ENCODE measurements around the gene MACROD2.
A peak's percentile ranks its signal among the peaks of the same experiment; 100 is the strongest.

Gene MACROD2

DNA sequence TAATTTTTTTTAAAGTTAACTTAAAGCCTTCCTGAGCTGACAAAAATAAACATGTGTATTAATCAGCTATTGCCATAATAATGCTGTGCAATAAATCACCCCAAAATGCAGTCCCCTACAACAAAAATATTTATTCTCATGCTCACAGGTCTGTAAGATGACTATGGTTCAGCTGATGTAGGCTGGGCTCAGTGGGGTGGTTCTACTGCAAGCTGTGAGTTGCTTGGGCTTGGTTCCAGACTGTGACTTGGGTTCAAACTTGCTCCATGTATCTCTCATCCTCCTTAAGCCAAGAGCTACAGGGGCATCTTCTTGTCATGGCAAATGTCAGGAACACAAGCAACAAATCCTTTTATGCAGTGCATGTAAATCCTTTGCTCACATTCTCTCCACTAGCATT lies 1933.6 kb downstream of the MACROD2 start:
- no peaks in the 10 kb centered on the region for H3K27me3 ChIP-seq
- no peak overlapping the region for H3K4me3 ChIP-seq
- H3K4me2 ChIP-seq: no peak overlapping the region
- TF ChIP-seq Cebpa-rat (IDR thresholded peaks at IDR 0.05): no peak
- H3K9ac ChIP-seq: no peak overlapping the region
- no peaks in the 10 kb centered on the region for H3K36me3 ChIP-seq
- H3K27ac ChIP-seq: no peak overlapping the region
- H4K20me1 ChIP-seq: no peaks in the 10 kb centered on the region
- peaks cover 33% of the 10 kb centered on the region for H3K4me1 ChIP-seq
- H3K9me3 ChIP-seq: peaks cover 35% of the 10 kb centered on the region

DNA sequence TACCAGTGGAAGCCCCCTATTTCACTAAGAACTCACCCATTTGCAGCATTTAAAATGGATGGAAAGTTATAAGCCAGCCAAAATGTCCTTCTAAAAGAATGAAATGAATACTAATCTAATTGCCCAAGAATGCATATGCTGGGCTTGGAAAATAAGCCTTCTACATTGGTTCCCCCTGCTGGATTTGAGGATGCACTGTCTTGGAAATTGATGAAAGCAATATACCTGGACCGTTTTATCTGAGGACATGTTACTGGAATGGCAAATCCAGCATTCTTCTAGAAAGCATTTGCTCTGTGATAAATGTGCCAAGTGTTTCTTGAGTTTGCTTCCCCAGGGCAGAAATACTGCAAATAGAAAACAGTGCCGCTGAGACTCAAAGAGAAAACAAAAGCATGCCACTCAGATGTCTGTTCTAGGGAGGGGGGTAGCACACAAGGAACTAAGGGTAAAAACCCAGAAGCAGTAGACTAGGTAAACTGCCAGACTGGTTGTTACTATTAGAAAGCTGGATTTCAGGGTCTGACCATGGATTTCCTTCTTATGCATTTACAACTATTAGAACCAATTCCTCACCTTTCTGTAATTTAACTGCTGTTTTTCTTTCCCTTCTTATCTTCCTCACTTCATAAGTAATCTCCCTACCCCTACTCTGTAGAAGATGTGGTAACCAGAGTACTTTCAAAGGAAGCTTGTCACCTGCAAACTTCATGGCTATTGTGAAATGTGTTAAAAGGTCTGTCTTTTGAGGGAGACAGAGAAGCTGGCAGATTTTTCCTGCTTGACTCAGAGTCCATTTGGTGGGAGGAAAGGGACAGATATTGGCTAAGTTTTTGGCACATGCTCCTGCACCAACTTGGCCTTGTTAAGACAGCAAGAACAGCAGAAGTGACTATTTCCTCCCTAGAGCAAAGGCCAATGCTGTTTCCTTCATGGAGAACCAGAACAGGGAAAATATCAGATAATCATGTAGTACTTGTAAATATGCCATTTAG lies 1935.3 kb downstream of the MACROD2 start:
- Histone ChIP-seq H3K27me3 (no peaks in the 10 kb centered on the region), H3K4me1 (peaks cover 33% of the 10 kb centered on the region), H4K20me1 (no peaks in the 10 kb centered on the region), H3K4me2 (peak overlapping the region; percentile 31), H3K36me3 (no peaks in the 10 kb centered on the region), H3K9me3 (peaks cover 35% of the 10 kb centered on the region), H3K4me3 (no peak overlapping the region), H3K27ac (peak overlapping the region; percentile 39), H3K9ac (no peak overlapping the region)
- no peak for TF ChIP-seq Cebpa-rat (IDR thresholded peaks at IDR 0.05)

DNA sequence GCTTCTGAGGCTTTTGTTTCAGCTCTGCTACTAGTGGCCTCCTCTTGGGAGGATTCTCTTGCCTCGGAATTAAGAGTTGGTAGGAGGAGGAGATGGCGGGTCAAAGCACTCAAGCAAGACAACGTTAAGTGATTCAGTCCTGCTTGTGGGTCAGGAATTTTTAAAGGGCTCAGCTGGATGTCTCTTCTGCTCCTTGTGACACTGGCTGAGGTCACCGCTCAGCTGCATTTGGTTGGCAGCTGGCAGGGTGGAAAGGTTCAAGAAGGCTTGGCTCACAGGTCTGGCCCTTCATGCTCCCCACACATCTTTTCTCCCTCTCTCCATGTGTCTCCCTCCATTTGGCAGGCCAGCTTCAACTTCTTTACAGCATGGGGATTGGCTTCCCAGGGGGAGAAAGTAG lies 1936.6 kb downstream of the MACROD2 start:
- Histone ChIP-seq H3K4me2 (no peak overlapping the region), H3K27ac (peak overlapping the region; percentile 50), H3K27me3 (no peaks in the 10 kb centered on the region), H3K9me3 (peaks cover 32% of the 10 kb centered on the region), H4K20me1 (no peaks in the 10 kb centered on the region), H3K4me3 (no peak overlapping the region), H3K36me3 (no peaks in the 10 kb centered on the region), H3K9ac (no peak overlapping the region), H3K4me1 (peaks cover 39% of the 10 kb centered on the region)
- no peak for TF ChIP-seq Cebpa-rat (IDR thresholded peaks at IDR 0.05)

DNA sequence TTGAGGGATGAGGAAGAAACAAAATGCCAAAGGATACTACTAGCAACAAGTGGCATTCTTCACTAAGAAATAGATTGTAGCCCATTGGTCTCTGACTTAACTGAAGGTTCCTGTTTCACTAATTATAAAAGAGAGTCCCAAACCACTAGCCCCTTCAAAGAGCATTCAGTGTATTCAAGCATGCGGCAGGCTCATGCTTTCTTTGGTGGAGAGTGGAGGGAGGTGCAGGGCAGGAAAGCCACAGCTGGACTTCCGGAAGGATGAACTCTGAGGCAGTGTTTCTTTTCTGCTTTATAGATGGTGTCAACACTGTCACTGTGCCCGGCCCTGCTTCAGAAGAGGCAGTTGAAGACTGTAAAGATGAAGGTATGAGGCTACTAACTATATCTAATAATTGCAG lies 1941.9 kb downstream of the MACROD2 start:
- peak overlapping the region; percentile 81 for H3K4me2 ChIP-seq
- H3K27ac ChIP-seq: peak overlapping the region; percentile 82
- peaks cover 55% of the 10 kb centered on the region for H3K9me3 ChIP-seq
- TF ChIP-seq Cebpa-rat (IDR thresholded peaks at IDR 0.05): no peak
- H3K4me3 ChIP-seq: peak overlapping the region; percentile 49
- peak overlapping the region; percentile 57; the same call in 1 of the 2 replicates for H3K9ac ChIP-seq
- H4K20me1 ChIP-seq: no peaks in the 10 kb centered on the region
- H3K36me3 ChIP-seq: peaks cover 24% of the 10 kb centered on the region
- H3K27me3 ChIP-seq: no peaks in the 10 kb centered on the region
- H3K4me1 ChIP-seq: peaks cover 31% of the 10 kb centered on the region

DNA sequence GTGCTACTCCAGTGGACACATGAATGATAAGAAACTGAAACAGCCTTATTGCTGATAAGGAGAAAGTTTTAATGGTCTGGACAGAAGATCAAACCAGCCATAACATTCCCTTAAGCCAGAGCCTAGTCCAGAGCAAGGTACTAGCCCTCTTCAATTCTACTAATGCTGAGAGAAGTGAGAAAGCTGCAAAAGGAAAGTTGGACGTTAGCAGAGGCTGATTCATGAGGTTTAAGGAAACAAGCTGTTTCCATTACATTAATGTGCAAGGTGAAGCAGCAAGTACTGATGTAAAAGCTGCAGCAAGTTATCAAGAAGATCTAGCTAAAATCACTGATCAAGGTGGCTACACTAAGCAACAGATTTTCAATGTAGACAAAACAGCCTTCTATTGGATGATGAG lies 1943.5 kb downstream of the MACROD2 start:
- Histone ChIP-seq H3K27me3 (no peaks in the 10 kb centered on the region), H3K4me3 (peak overlapping the region; percentile 16; the same call in 1 of the 2 replicates), H3K4me2 (no peak overlapping the region), H4K20me1 (no peaks in the 10 kb centered on the region), H3K9me3 (peaks cover 65% of the 10 kb centered on the region), H3K27ac (no peak overlapping the region), H3K9ac (no peak overlapping the region), H3K4me1 (peaks cover 20% of the 10 kb centered on the region), H3K36me3 (peaks cover 29% of the 10 kb centered on the region)
- no peak for TF ChIP-seq Cebpa-rat (IDR thresholded peaks at IDR 0.05)

DNA sequence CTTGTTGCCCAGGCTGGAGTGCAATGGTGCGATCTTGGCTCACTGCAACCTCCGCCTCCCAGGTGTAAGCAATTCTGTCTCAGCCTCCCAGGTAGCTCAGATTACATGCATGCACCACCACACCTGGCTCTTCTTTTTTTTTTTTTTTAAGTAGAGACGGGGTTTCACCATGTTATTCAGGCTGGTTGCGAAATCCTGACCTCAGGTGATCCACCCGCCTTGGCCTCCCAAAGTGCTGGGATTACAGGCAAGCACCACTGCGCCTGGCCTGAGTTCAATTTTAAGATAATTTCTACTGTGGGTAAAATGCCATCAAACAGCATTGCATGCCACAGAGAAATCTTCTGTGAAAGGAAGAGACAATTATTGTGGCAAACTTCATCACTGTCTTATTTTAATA lies 1944.8 kb downstream of the MACROD2 start:
- TF ChIP-seq Cebpa-rat (IDR thresholded peaks at IDR 0.05): no peak
- no peak overlapping the region for H3K4me2 ChIP-seq
- H3K27me3 ChIP-seq: no peaks in the 10 kb centered on the region
- no peak overlapping the region for H3K9ac ChIP-seq
- H3K27ac ChIP-seq: no peak overlapping the region
- peaks cover 20% of the 10 kb centered on the region for H3K4me1 ChIP-seq
- H3K36me3 ChIP-seq: peaks cover 29% of the 10 kb centered on the region
- no peak overlapping the region; the same call in 1 of the 2 replicates for H3K4me3 ChIP-seq
- H4K20me1 ChIP-seq: no peaks in the 10 kb centered on the region
- peaks cover 57% of the 10 kb centered on the region for H3K9me3 ChIP-seq

DNA sequence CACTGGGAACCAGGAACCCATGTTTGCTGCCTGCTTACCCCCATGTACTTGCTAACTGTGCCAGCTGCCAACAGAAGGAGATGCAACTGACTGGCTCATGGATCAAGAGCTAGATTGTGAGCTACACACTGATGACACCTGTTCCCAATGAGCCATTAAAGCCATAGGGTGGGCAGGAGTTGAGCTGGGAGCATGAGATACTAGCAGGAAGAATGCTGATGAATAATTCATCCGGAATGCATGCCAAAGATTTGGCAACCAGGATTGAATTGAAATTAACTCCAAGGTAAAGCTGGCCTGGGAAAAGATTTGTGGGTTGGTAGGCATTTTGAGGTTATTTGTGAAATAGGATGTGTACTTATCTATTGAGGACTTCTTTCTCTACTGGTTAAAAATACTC lies 1946.8 kb downstream of the MACROD2 start:
- Histone ChIP-seq H3K4me2 (no peak overlapping the region), H3K9ac (no peak overlapping the region), H3K27me3 (no peaks in the 10 kb centered on the region), H3K9me3 (peaks cover 50% of the 10 kb centered on the region), H4K20me1 (no peaks in the 10 kb centered on the region), H3K4me3 (no peak overlapping the region), H3K27ac (no peak overlapping the region), H3K4me1 (peaks cover 12% of the 10 kb centered on the region), H3K36me3 (peaks cover 29% of the 10 kb centered on the region)
- no peak for TF ChIP-seq Cebpa-rat (IDR thresholded peaks at IDR 0.05)

DNA sequence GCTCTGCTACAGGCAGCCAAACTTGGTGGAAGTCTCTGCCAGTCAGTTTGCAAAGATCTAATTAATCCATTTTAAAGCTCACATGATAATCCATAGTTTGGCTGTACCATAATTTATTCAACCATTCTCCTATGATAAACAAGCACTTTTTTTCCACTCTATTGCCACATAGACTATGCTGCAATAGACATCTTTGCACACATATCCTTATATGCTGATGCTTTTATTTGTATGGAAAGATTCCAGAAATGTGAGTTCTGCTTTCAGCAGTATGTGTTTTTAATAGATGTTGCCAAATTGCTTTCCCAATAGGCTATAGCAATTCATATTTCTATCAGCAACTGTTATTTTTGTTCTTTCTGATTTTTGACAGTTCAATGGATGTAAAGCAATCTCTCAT lies 1950.0 kb downstream of the MACROD2 start:
- no peak overlapping the region for H3K4me2 ChIP-seq
- no peak overlapping the region for H3K9ac ChIP-seq
- peaks cover 11% of the 10 kb centered on the region; the same call in 1 of the 2 replicates for H3K36me3 ChIP-seq
- peaks cover 34% of the 10 kb centered on the region for H3K9me3 ChIP-seq
- no peak overlapping the region for H3K27ac ChIP-seq
- no peaks in the 10 kb centered on the region for H3K4me1 ChIP-seq
- no peaks in the 10 kb centered on the region for H4K20me1 ChIP-seq
- TF ChIP-seq Cebpa-rat (IDR thresholded peaks at IDR 0.05): no peak
- no peak overlapping the region for H3K4me3 ChIP-seq
- H3K27me3 ChIP-seq: no peaks in the 10 kb centered on the region

DNA sequence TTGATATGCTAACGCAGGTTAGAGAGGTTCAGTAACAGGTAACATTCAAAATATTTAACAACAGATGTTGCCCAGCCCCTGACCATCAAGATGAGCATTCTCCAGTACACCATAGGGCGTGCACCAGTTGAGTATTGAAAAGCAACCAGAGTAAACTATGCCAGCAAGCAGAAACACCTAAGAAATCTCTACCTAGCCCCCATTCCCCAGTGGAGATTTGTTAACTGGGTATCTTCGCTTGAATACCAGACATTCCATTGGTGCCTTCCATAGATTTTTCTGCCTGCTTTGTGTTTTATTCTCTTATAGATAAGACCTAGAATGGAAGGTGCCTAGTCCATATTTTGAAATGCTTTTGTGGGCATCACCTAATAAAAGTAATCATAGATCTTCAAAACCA lies 1954.1 kb downstream of the MACROD2 start:
- H3K4me3 ChIP-seq: no peak overlapping the region
- H4K20me1 ChIP-seq: no peaks in the 10 kb centered on the region
- no peak overlapping the region for H3K4me2 ChIP-seq
- H3K27me3 ChIP-seq: no peaks in the 10 kb centered on the region
- peaks cover 15% of the 10 kb centered on the region for H3K9me3 ChIP-seq
- TF ChIP-seq Cebpa-rat (IDR thresholded peaks at IDR 0.05): no peak
- no peaks in the 10 kb centered on the region for H3K4me1 ChIP-seq
- H3K27ac ChIP-seq: no peak overlapping the region
- no peak overlapping the region for H3K9ac ChIP-seq
- H3K36me3 ChIP-seq: no peaks in the 10 kb centered on the region

DNA sequence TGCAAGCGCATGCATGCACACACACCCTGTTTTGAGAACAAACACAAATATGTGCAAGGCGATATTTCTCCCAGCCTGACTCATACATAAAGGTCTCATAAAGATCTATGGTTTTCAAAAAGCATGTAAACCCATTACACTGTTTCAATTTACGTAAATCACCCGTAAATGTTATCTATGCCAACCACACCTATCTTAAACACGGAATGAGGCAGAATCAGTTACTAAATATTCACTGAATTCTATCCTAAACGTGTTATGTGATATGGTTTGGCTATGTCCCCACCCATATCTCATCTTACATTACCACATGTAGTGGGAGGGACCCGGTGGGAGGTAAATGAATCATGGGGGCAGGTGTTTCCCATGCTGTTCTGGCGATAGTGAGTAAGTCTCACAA lies 1956.3 kb downstream of the MACROD2 start:
- Histone ChIP-seq H4K20me1 (no peaks in the 10 kb centered on the region), H3K36me3 (no peaks in the 10 kb centered on the region), H3K4me3 (no peak overlapping the region), H3K4me1 (no peaks in the 10 kb centered on the region), H3K27ac (no peak overlapping the region), H3K4me2 (no peak overlapping the region), H3K27me3 (no peaks in the 10 kb centered on the region), H3K9ac (no peak overlapping the region), H3K9me3 (peaks cover 15% of the 10 kb centered on the region)
- TF ChIP-seq Cebpa-rat (IDR thresholded peaks at IDR 0.05): no peak

All from BLaER1 (cell line).